SU-DHL-6 (cell line): ENCODE measurements around the gene PLXNB1.

Experiments used
- CTCF ChIP-seq: fragments of 200-600 bp; sonication (generic); IDR thresholded peaks from one replicate; pipeline ENCODE4 v1.5.1; 2017; ENCODE audit warnings: antibody characterized with exemption, mild to moderate bottlenecking, low read length, moderate library complexity; ENCODE audit not compliant: insufficient read depth, poor library complexity, severe bottlenecking
- EZH2phosphoT487 ChIP-seq: fragments of 200-600 bp; sonication (generic), shearing (Covaris generic); conservative IDR thresholded peaks from 2 replicates; pipeline ENCODE4 v1.6.1; 2018; ENCODE audit warnings: mild to moderate bottlenecking, antibody characterized with exemption, low read length, moderate library complexity, mixed read lengths

- TF ChIP-seq CTCF (no peak), EZH2phosphoT487 (no peak)
Observed at GRCh38 chr3:48410205-48411040, 19.5 kb downstream of the PLXNB1 start.
